ENCODE results near the gene CA7.

CA7 gene

GRCh38 chr16:66850115-66850815 lies 6.1 kb downstream of the CA7 start:
- H3K4me3 ChIP-seq (ENCODE audit: low read depth in 1 of 2, low read length in 2 of 2) = no peak overlapping the region
- no peaks in the 10 kb centered on the region for H3K79me2 ChIP-seq (ENCODE audit: insufficient read depth, low read length)
- no peaks in the 10 kb centered on the region for H3K36me3 ChIP-seq (ENCODE audit: insufficient read depth, low read length)
- no peaks in the 10 kb centered on the region for H3K9me3 ChIP-seq (ENCODE audit: insufficient read depth, low read length, severe bottlenecking)
- no peak overlapping the region for H3K27ac ChIP-seq (ENCODE audit: low read length)
- no peak overlapping the region for H3K4me2 ChIP-seq (ENCODE audit: insufficient read depth, low read length)
- H2AFZ ChIP-seq (ENCODE audit: low read depth, low read length) = no peak overlapping the region
- no peaks in the 10 kb centered on the region; the same call in 1 of the 2 replicates for H4K20me1 ChIP-seq (ENCODE audit: insufficient read depth, low read length)
- TF ChIP-seq EZH2 (IDR thresholded peaks at IDR 0.05; ENCODE audit: borderline replicate concordance, low read depth, low read length, severe bottlenecking) = no peak
- no peak for TF ChIP-seq CTCF (IDR thresholded peaks at IDR 0.05; ENCODE audit: borderline replicate concordance, extremely low read depth, low read length, poor library complexity, severe bottlenecking)
- no peak overlapping the region for H3K9ac ChIP-seq (ENCODE audit: low read depth, low read length)
- no peaks in the 10 kb centered on the region for H3K27me3 ChIP-seq (ENCODE audit: insufficient read depth, low read length, poor library complexity)
- no peaks in the 10 kb centered on the region for H3K4me1 ChIP-seq (ENCODE audit: insufficient read depth, low read length)
- no peak for ATAC-seq (ENCODE audit: insufficient read depth, low read depth)
- DNase-seq = no peak

- DNase-seq (no peak), ATAC-seq (ENCODE audit: insufficient read depth, low read depth) (no peak)
- TF ChIP-seq EZH2 (IDR thresholded peaks at IDR 0.05; ENCODE audit: borderline replicate concordance, low read depth, low read length, severe bottlenecking) (no peak), CTCF (IDR thresholded peaks at IDR 0.05; ENCODE audit: borderline replicate concordance, extremely low read depth, low read length, poor library complexity, severe bottlenecking) (no peak)
- no peaks in the 10 kb centered on the region for H3K27me3 ChIP-seq (ENCODE audit: insufficient read depth, low read length, poor library complexity)
- H3K27ac ChIP-seq (ENCODE audit: low read length) = no peak overlapping the region
- no peak overlapping the region for H3K9ac ChIP-seq (ENCODE audit: low read depth, low read length)
- no peaks in the 10 kb centered on the region for H3K4me1 ChIP-seq (ENCODE audit: insufficient read depth, low read length)
- H3K4me3 ChIP-seq (ENCODE audit: low read depth in 1 of 2, low read length in 2 of 2) = no peak overlapping the region
- H3K36me3 ChIP-seq (ENCODE audit: insufficient read depth, low read length) = no peaks in the 10 kb centered on the region
- no peaks in the 10 kb centered on the region for H3K79me2 ChIP-seq (ENCODE audit: insufficient read depth, low read length)
- H2AFZ ChIP-seq (ENCODE audit: low read depth, low read length) = no peak overlapping the region
- H4K20me1 ChIP-seq (ENCODE audit: insufficient read depth, low read length) = no peaks in the 10 kb centered on the region; the same call in 1 of the 2 replicates
- no peaks in the 10 kb centered on the region for H3K9me3 ChIP-seq (ENCODE audit: insufficient read depth, low read length, severe bottlenecking)
- no peak overlapping the region for H3K4me2 ChIP-seq (ENCODE audit: insufficient read depth, low read length)
Observed at GRCh38 chr16:66851166-66851964, 7.2 kb downstream of the CA7 start.

- Histone ChIP-seq H3K27ac (ENCODE audit: low read length) (no peak overlapping the region), H2AFZ (ENCODE audit: low read depth, low read length) (no peak overlapping the region), H3K9me3 (ENCODE audit: insufficient read depth, low read length, severe bottlenecking) (no peaks in the 10 kb centered on the region), H3K4me3 (ENCODE audit: low read depth in 1 of 2, low read length in 2 of 2) (no peak overlapping the region), H4K20me1 (ENCODE audit: insufficient read depth, low read length) (no peaks in the 10 kb centered on the region; the same call in 1 of the 2 replicates), H3K4me1 (ENCODE audit: insufficient read depth, low read length) (no peaks in the 10 kb centered on the region), H3K4me2 (ENCODE audit: insufficient read depth, low read length) (no peak overlapping the region), H3K79me2 (ENCODE audit: insufficient read depth, low read length) (no peaks in the 10 kb centered on the region), H3K36me3 (ENCODE audit: insufficient read depth, low read length) (no peaks in the 10 kb centered on the region), H3K9ac (ENCODE audit: low read depth, low read length) (no peak overlapping the region), H3K27me3 (ENCODE audit: insufficient read depth, low read length, poor library complexity) (no peaks in the 10 kb centered on the region)
- no peak for TF ChIP-seq CTCF (IDR thresholded peaks at IDR 0.05; ENCODE audit: borderline replicate concordance, extremely low read depth, low read length, poor library complexity, severe bottlenecking)
- no peak for TF ChIP-seq EZH2 (IDR thresholded peaks at IDR 0.05; ENCODE audit: borderline replicate concordance, low read depth, low read length, severe bottlenecking)
- ATAC-seq (ENCODE audit: insufficient read depth, low read depth) (no peak), DNase-seq (no peak)
Observed at GRCh38 chr16:66853261-66854139, 9.3 kb downstream of the CA7 start.

All from DND-41 (cell line).